ENCODE data around the gene GP5.
A peak's percentile ranks its signal among the peaks of the same experiment; 100 is the strongest.

The GP5 gene, protein sequence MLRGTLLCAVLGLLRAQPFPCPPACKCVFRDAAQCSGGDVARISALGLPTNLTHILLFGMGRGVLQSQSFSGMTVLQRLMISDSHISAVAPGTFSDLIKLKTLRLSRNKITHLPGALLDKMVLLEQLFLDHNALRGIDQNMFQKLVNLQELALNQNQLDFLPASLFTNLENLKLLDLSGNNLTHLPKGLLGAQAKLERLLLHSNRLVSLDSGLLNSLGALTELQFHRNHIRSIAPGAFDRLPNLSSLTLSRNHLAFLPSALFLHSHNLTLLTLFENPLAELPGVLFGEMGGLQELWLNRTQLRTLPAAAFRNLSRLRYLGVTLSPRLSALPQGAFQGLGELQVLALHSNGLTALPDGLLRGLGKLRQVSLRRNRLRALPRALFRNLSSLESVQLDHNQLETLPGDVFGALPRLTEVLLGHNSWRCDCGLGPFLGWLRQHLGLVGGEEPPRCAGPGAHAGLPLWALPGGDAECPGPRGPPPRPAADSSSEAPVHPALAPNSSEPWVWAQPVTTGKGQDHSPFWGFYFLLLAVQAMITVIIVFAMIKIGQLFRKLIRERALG

DNA sequence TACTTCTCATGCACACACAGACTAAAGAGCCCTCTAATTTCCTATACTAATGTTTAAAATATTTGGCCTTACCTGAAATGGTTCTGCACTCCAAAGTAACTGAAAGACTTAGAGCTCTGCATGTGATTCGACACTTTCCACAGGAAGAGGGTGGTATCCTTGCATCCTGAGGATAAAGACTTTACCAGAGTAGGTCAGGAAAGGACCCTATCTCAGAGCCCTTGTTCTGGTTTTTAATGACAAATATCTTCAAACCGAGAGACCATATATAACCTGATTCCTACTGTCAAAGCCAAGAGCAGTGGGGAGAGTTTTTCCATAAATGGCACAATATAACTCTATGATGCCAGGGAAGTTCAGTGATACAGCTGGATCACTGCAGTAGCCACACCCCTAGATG, at the start of gene GP5:
Gene GP5 (minus strand): TSS at position 101 of the 400 bp plus-strand sequence. CDS start 984 bp downstream, outside the sequence.
- Histone ChIP-seq H3K4me3 (ENCODE audit: low read length) (no peak within 1 kb of the TSS), H3K4me2 (ENCODE audit: low read length) (no peak within 1 kb of the TSS), H3K27ac (ENCODE audit: low read length) (no peak within 1 kb of the TSS), H3K9me3 (ENCODE audit: insufficient read depth, low read length) (no peaks in the 10 kb centered on the region), H3K27me3 (ENCODE audit: low read depth, low read length) (no peaks in the 10 kb centered on the region), H3K79me2 (ENCODE audit: low read length) (no peaks in the 10 kb centered on the region), H3K36me3 (replicated peaks; ENCODE audit: low read depth, low read length) (peaks cover 6% of the 10 kb centered on the region), H3K9ac (ENCODE audit: low read length) (no peak within 1 kb of the TSS), H3K4me1 (ENCODE audit: low read length) (peaks cover 6% of the 10 kb centered on the region; the same call in 1 of the 2 replicates), H4K20me1 (ENCODE audit: insufficient read depth, low read length) (no peaks in the 10 kb centered on the region), H2AFZ (ENCODE audit: low read depth, low read length) (no peak within 1 kb of the TSS)
- TF ChIP-seq, protein P1, sequence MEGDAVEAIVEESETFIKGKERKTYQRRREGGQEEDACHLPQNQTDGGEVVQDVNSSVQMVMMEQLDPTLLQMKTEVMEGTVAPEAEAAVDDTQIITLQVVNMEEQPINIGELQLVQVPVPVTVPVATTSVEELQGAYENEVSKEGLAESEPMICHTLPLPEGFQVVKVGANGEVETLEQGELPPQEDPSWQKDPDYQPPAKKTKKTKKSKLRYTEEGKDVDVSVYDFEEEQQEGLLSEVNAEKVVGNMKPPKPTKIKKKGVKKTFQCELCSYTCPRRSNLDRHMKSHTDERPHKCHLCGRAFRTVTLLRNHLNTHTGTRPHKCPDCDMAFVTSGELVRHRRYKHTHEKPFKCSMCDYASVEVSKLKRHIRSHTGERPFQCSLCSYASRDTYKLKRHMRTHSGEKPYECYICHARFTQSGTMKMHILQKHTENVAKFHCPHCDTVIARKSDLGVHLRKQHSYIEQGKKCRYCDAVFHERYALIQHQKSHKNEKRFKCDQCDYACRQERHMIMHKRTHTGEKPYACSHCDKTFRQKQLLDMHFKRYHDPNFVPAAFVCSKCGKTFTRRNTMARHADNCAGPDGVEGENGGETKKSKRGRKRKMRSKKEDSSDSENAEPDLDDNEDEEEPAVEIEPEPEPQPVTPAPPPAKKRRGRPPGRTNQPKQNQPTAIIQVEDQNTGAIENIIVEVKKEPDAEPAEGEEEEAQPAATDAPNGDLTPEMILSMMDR (IDR thresholded peaks at IDR 0.05; ENCODE audit: low read depth, low read length) = no peak
- TF ChIP-seq EZH2phosphoT487 (IDR thresholded peaks at IDR 0.05; ENCODE audit: low read depth) = no peak

DNA sequence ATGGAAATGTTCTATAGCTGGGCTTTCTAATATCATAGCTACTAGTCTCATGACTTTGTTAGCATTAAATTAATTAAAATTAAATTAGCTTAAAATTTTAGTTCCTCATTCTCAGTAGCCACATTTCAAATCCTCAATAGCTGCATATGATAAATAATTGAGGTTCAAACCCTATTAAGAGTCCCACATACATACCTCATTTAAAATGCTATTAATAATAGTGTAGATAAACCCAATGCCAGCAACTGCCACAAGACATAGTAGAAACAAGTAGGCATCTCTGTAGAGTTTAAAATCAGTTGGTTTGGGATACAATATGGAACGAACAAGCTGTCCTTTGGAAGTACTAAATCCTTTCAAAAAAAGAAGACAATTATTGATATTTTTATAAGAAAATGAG, 48.6 kb upstream of the GP5 start:
- TF ChIP-seq, protein P1 (IDR thresholded peaks at IDR 0.05; ENCODE audit: low read depth, low read length) = no peak
- TF ChIP-seq EZH2phosphoT487 (IDR thresholded peaks at IDR 0.05; ENCODE audit: low read depth) = no peak
- H3K27me3 ChIP-seq (ENCODE audit: low read depth, low read length) = no peaks in the 10 kb centered on the region
- H3K4me2 ChIP-seq (ENCODE audit: low read length) = no peak overlapping the region
- no peaks in the 10 kb centered on the region for H3K9me3 ChIP-seq (ENCODE audit: insufficient read depth, low read length)
- H4K20me1 ChIP-seq (ENCODE audit: insufficient read depth, low read length) = no peaks in the 10 kb centered on the region
- peaks cover 31% of the 10 kb centered on the region for H3K4me1 ChIP-seq (ENCODE audit: low read length)
- peaks cover 50% of the 10 kb centered on the region for H3K36me3 ChIP-seq (replicated peaks; ENCODE audit: low read depth, low read length)
- H3K9ac ChIP-seq (ENCODE audit: low read length) = no peak overlapping the region
- H2AFZ ChIP-seq (ENCODE audit: low read depth, low read length) = no peak overlapping the region
- no peak overlapping the region for H3K4me3 ChIP-seq (ENCODE audit: low read length)
- no peak overlapping the region for H3K27ac ChIP-seq (ENCODE audit: low read length)
- no peaks in the 10 kb centered on the region for H3K79me2 ChIP-seq (ENCODE audit: low read length)

DNA sequence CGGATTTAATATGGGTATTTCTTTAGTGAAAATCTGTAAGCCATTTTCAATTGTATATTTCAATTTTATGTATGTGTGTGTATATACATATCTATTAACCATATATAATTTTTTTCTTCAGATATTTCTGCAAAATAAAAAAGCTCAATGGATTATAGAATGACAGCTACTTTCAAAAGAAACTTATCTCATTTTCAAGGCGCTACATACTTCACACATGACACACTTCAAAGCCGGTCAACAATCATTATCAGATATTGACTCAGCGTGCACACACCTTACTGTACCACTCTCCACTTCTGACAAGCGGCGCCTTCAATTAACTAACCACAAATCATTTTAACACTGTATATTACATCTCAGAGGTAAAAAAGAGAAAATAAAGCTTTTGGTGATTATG, 48.1 kb upstream of the GP5 start:
- H3K27me3 ChIP-seq (ENCODE audit: low read depth, low read length) = no peaks in the 10 kb centered on the region
- H3K9ac ChIP-seq (ENCODE audit: low read length) = no peak overlapping the region
- H3K9me3 ChIP-seq (ENCODE audit: insufficient read depth, low read length) = no peaks in the 10 kb centered on the region
- no peaks in the 10 kb centered on the region for H4K20me1 ChIP-seq (ENCODE audit: insufficient read depth, low read length)
- H3K4me2 ChIP-seq (ENCODE audit: low read length) = peak overlapping the region; percentile 48
- peaks cover 31% of the 10 kb centered on the region for H3K4me1 ChIP-seq (ENCODE audit: low read length)
- no peak overlapping the region for H3K4me3 ChIP-seq (ENCODE audit: low read length)
- no peak overlapping the region for H3K27ac ChIP-seq (ENCODE audit: low read length)
- H3K36me3 ChIP-seq (replicated peaks; ENCODE audit: low read depth, low read length) = peaks cover 50% of the 10 kb centered on the region
- H3K79me2 ChIP-seq (ENCODE audit: low read length) = no peaks in the 10 kb centered on the region
- H2AFZ ChIP-seq (ENCODE audit: low read depth, low read length) = no peak overlapping the region
- TF ChIP-seq, protein P1 (IDR thresholded peaks at IDR 0.05; ENCODE audit: low read depth, low read length) = no peak
- no peak for TF ChIP-seq EZH2phosphoT487 (IDR thresholded peaks at IDR 0.05; ENCODE audit: low read depth)

DNA sequence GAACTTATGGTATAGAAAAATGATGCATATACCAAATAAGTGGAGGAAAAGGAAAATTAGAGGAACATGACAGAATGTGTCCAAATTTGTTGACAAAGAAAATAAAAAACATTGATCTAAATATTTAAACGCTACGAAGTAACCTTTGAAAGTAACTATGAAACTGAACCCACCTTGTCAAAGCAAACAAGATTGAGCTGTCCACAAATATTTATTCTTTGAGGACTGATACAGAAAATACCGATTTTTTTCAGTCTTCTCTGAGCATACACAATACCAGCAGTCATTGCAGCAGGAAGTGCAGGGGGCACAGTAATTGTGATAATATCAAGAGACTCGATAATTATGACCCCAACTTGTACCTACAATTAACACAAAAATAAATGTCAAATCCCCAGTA, 47.7 kb upstream of the GP5 start:
- H3K9me3 ChIP-seq (ENCODE audit: insufficient read depth, low read length) = no peaks in the 10 kb centered on the region
- no peak overlapping the region for H2AFZ ChIP-seq (ENCODE audit: low read depth, low read length)
- no peaks in the 10 kb centered on the region for H3K27me3 ChIP-seq (ENCODE audit: low read depth, low read length)
- no peak overlapping the region for H3K27ac ChIP-seq (ENCODE audit: low read length)
- H3K36me3 ChIP-seq (replicated peaks; ENCODE audit: low read depth, low read length) = peaks cover 51% of the 10 kb centered on the region
- H3K79me2 ChIP-seq (ENCODE audit: low read length) = no peaks in the 10 kb centered on the region
- H3K9ac ChIP-seq (ENCODE audit: low read length) = no peak overlapping the region
- peak overlapping the region; percentile 48 for H3K4me2 ChIP-seq (ENCODE audit: low read length)
- H3K4me1 ChIP-seq (ENCODE audit: low read length) = peaks cover 31% of the 10 kb centered on the region
- no peak for TF ChIP-seq EZH2phosphoT487 (IDR thresholded peaks at IDR 0.05; ENCODE audit: low read depth)
- TF ChIP-seq, protein P1 (IDR thresholded peaks at IDR 0.05; ENCODE audit: low read depth, low read length) = no peak
- H4K20me1 ChIP-seq (ENCODE audit: insufficient read depth, low read length) = no peaks in the 10 kb centered on the region
- H3K4me3 ChIP-seq (ENCODE audit: low read length) = peak overlapping the region; percentile 8; the same call in 1 of the 2 replicates
